GM21737 (cell line): ENCODE measurements around the gene MYO1C.

ENCODE experiments used
- ATAC-seq: cut with Tn5 transposase; IDR thresholded peaks from one replicate; pipeline ENCODE4 v1.9.1; 2021; ENCODE audit warnings: mild to moderate bottlenecking, moderate library complexity; ENCODE audit not compliant: unreplicated experiment

MYO1C gene

DNA sequence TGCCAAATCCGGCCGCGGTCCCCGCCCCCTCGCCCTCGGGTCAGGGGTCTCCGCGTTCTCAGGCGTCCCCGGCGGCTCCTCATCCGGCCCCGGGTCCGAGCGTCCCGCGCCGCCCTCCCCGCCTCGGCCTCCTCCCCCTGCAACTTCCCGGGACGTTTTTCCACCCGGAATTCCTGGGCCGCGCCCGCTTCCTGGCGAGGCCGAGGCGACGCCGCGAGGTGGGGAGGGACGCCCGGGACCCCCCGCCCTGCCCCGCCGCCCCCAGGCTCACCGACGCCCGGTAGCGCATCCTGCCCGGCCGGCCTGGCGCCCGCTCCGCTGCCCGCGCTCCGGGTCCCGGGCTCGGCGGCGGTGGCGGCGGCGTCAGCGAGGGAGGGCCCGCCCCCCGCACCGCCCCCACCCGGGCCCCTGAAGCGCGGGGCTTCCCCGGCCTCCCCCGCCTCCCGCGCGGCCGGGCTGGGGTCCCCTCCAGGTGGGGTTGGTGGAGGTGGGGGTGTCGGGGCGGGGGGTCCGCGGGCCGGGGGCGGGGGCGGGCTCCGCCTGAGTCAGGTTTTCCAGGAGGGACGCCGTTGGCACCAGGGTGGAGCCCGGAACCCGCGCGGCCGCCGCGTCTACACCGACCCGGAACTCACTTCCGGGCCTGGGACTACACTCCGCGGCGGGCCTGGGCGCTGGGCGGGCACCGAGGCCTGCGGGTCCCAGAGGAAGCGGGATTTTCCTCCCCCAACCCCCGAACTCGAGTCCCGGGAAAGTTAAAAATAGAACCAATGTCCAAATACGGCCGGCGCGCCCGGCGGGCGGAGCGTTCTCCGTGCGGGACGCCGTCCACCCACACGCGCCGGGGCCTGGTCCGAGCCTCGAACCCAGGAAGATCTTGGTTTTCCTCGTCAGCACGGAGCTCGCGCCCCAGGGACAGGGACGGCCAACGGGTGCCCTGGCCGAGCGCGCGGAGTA lies 6.8 kb downstream of the MYO1C start:
- ATAC-seq = peak; percentile 24

- peak; percentile 38 for ATAC-seq
Observed at GRCh38 chr17:1484676-1485422, 7.6 kb downstream of the MYO1C start.

DNA sequence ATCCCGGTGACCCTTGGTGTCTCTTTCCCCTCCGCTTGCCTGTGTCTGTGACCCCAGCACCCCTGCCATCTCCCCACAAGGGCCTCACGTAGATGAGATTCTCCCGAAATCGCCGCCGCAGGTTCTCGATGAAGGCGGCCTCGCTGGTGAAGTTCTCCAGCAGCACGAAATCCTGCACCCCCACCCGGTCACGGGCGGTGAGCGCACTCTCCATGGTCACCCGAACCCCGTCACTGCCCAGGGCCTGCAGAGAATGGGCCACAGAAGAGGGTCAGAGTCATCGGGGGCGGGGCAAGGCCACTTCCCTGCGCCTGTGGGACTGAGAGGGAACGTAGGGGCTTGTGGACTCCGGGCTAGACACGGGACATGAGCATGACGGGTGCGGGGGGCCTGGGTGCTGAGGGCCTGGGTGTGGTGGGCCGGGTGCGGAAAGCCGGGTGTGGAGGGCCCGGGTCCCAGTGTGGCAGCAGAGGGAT lies 8.4 kb downstream of the MYO1C start:
- ATAC-seq = no peak

DNA sequence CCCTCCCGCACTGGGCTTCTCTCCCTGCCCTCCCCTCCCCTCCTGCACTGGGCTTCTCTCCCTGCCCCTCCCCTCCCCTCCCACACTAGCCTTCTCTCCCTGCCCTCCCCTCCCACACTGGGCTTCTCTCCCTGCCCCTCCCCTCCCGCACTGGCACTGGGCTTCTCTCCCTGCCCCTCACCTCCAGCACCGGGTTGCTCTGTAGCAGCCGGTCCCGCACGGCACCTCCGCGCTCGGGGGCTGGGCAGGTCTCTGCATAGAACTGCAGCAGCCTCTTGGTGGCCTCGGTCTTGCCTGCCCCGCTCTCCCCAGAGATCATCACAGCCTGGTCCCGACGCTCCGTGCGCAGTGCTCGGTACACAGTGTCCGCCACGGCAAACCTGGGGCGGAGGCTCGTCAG lies 9.8 kb downstream of the MYO1C start:
- ATAC-seq = no peak

DNA sequence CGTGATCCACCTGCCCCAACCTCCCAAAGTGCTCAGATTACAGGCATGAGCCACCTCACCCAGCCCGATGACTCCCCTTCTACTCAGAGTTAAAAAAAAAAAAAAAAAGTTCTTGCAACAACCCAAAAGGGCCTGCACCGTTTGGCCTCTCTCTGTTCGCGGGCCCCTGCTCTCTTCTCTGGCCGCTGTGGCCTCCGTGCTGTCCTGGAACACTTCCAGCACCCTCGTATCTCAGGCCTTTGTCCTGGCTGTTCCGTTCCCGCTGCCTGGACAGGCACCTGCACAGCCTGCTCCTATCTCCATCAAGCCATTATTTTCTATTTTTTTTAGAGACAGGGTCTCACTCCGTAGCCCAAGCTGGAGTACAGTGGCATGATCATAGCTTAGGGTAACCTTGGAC lies 10.8 kb downstream of the MYO1C start:
- no peak for ATAC-seq

DNA sequence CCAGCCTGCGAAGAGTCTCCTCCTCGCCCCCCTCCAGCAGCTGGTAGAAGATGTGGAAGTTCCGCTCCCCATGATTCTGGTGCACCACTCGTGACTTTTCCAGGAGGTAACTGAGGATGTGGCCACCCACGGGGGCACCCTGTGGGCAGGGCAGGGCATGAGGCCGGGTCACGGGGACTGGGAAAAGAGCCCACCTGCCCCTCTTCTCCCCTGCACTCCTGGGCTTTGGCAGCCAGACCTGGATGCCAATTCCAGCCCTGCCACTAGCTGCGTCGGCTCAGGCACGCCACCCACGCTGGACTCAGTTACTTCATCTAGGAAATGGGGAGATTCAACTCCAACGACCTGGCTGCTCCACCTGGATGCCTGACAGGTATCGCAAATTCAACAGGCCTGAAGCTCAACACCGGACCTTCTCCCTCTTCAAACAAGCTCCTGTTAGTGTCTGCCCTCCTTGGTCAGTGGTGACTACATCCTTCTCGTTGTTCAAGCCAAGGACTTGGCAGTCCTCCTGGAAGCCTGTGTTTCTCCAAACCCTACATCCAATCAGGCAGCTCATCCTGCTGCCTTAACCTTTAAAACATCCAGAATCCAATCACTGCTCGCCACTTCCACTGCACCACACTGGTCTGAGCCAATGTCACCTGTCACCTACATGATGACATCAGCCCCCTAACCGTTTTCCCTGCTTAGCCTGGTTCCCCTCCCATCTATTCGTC lies 11.6 kb downstream of the MYO1C start:
- no peak for ATAC-seq

DNA sequence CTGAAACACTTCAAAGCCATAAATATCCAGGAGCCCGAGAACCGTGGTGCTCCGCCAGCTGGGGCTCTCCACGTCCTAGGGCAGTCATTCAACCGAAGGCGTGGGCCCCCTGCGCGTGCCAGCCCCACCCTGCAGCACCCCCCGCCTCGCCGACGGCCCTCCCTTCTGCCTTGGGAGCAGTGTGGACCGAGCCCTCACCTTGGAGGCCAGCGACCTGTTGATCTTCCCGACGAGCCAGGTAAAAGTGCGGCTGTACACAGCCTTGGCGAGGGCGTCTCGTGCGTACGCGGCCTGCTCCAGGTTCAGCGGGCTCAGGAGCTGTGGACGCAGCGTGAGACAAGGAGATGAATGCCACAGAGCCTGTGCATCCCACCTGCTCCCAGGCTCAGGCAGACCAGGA lies 14.1 kb downstream of the MYO1C start:
- no peak for ATAC-seq

DNA sequence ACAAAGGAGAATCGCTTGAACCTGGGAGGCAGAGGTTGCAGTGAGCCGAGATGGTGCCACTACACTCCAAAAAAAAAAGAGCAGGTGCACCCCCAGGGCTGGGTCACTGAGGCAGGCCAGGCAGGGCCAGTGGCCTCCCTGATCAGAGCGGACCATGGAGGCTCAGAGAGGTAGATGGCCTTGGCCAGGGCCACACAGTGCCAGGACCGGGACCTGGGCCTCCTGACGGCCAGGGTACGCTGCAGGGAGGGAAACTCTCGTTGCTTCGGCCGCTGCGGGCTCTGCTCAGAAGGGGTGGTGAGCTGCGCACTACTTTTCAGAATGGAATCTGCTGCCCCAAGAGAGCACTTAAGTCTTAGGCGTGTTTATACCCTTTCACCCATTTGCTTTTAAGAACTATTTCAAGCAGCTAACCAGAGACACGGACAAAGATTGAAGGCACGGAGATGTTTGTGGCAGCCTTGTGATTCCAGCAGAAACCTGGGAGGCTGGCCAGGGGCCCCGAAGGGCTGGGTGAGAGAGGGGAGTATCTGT lies 17.1 kb downstream of the MYO1C start:
- ATAC-seq = no peak

DNA sequence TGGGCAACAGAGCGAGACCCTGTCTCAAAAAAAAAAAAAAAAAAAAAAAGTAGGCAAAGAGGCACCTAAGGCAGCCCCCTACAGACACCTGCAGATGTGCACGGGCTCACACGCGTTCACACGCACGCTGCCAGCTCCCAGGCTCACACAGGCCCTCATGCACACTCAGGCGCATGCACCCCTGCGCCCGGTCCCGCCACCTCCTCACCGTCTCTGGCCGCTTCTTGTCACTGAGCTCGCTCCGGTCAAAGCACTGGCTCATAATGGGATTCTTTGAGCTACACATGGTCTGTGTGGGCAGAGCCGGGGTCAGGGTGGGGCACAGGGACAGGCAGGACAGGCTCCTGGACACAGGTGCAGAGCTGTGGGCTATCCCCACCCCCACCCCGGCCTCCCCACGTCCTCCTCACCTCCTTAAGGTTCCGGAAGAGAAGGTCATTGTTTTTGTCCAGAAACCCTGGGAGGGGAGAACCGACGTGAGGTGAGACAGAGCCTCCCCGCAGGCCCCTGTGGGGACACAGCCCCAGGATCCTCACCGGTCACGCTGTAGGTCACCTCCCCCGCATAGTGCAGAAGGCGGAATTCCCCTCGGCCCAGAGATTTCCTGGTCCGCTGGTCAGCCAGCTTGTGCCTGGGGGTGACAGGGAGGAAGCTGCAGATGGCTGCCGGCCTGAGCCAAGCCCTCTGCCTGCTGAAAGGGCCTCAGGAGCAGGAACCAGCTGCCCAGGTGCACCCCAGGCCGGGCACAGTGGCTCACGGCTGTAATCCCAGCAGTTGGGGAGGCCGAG lies 17.9 kb downstream of the MYO1C start:
- peak; percentile 49 for ATAC-seq

DNA sequence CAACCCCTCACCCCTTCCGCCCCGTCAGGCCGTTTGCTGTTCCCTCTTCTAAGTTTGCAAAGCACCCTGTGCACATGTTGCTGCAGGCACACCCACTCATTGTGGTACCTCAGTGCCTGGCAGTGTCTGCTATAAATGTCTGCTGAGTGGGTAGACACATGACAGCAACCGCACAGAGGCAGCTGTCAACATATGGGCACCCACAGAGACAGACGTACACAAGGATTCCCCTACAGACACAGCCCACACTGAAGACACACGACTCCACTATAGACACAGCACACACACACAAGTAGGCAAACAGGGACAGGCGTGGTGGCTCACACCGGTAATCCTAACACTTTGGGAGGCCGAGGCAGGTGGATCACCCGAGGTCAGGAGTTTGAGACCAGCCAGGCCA lies 18.6 kb downstream of the MYO1C start:
- ATAC-seq = no peak

DNA sequence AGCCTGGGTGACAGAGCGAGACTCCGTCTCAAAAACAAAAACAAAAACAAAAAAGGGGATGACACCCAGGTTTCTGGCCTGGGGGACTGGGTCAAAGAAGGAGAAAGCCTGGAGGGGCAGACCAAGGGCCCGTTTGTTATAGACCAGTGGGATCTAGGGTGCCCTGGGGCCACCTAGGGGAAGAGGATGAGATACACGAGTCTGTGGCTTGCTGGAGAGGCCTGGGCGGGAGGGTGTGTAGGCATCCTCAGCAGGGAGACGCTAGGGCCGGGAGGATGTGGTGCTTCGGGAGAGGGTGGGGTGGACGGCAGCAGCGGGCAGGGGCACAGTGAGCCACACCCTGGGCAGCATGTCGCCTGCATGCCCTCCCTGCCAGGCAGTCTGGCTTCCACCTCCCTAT lies 19.3 kb downstream of the MYO1C start:
- ATAC-seq = no peak

- ATAC-seq = no peak
Observed at GRCh38 chr17:1471911-1472821, 20.3 kb downstream of the MYO1C start.

DNA sequence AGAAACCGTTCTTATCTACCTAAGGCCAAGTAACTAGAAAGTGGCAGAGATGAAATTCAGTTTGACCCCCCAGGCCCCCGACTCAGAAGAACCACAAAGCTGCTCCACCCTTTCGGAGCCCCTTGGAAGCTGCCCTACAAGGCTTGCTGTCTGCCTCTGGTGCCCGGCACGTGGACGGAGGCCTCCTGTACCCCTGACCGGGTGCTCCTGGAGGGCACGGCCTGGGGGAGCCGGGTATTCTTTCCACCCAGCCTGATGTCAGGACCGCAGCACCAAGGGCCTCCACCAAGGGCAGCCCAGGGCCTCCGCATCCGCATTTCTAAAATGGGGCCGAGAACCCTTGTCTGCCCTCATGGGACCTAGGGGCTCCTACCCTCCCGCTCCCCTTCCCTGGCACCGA lies 21.0 kb downstream of the MYO1C start:
- no peak for ATAC-seq

DNA sequence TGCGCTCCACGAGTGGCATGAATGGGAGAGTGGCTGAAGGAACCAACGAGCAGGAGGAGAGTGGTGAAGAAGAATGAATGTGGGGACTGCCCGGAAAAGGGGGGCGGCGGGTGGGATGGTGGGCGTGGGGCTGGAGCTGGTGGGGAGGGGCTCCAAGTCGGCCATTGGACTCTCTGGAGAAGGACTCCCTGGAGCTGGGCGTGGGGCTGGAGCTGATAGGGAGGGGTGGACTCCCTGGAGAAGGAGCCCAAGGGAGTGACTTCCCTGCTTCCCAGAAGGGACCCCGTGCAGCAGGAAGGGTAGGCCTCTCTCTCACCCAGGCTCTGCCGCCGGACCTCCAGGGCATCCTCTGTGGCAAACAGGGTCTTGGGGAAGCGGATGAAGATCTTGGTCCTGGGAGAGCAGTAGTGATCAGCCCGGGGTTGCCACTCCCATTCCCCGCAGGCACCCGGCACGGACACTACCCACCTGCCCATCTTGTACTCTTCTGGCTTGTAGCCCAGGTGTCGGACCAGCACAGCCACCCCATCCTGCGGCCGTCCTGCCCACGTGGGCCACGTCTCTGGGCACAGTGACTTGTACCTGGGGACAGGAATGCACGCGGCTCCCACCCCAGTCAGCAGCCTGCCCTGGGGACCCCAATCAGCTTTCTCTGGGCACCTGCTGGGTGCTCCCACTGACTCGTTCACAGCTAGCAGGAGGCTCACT lies 21.6 kb downstream of the MYO1C start:
- no peak for ATAC-seq

DNA sequence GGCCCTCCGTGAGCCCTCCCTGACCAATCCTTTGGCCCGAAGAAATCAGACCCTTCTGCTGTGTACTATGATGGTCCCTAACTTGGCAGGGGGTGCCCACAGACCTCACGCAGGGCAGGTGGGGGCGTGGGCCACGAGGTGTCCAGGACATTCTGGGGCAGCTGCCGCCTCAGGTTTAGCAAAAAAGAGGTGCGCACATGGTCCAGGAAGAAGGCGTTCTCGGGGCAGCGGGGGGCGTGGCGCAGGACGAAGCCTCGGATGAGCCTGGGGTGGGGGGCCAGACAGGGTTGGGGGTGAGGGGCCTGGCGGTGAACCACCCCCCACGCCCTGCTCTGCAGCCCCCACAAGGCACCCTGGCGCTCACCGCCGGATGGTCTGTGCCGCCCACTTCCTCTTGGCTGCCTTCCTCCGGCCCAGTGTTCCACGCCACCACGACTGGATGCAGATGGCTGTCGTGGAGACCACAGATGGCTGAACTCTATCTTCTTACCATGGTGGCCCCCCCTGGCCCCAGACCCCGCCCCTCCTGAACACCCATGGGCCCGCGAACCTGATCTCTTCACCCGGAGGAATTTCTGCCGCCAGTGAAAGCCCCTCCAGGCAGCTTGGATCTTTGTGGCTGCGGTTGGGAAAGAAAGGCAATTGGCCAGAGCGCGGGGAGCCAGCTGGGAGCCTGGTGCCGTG lies 22.3 kb downstream of the MYO1C start:
- no peak for ATAC-seq

- no peak for ATAC-seq
Observed at GRCh38 chr17:1469231-1469852, 23.1 kb downstream of the MYO1C start.

DNA sequence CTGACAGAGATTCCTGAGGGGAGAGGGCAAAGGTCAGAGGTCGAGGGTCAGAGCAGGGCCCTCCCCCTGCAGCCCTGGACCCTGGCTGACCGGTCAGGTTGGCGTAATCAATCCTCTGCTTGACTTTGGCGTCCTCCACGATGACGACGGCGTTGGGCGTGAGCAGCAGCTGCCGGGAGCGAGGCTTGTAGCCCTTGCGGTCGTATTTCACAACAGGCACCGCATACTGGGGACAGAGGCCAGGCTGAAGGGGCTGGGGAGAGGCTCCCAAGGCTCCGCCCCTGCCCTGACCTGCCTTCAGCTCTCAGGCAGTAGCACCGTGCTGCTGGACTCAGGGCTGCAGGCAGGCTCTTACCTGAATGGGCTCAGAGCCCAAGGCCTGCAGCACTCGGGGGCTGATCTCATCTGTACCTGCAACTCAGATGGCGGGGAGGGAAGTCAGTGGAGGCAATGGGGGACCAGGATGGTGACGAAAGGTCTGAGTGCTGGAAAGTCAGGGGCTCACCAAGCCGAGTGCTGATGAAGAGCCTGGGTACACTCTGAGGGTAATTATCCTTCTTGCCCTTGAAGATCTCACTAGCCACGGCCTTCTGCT lies 24.5 kb downstream of the MYO1C start:
- no peak for ATAC-seq
